Choroid plexus epithelial cell (primary cell): Measurements from ENCODE around the gene ARSB.
"Not testable (repeated sequence)": the region's sequence is repeated elsewhere in the genome, so short reads cannot be mapped to it uniquely, and the experiment has no call there.

Source experiments
- DNase-seq: peaks from one replicate; pipeline ENCODE4 v3.0.0-alpha.2; 2010; ENCODE audit warnings: low read depth
- H3K4me3 ChIP-seq: 2 replicates; pipeline ENCODE4 v1.5.1; 2011; ENCODE audit warnings: low read depth, mild to moderate bottlenecking, control low read depth, low read length, moderate library complexity
- CTCF ChIP-seq: conservative IDR thresholded peaks from 2 replicates; pipeline ENCODE4 v1.5.1; 2011; ENCODE audit warnings: low read depth, mild to moderate bottlenecking, control low read depth, inconsistent platforms, low read length, moderate library complexity

The ARSB gene

DNA sequence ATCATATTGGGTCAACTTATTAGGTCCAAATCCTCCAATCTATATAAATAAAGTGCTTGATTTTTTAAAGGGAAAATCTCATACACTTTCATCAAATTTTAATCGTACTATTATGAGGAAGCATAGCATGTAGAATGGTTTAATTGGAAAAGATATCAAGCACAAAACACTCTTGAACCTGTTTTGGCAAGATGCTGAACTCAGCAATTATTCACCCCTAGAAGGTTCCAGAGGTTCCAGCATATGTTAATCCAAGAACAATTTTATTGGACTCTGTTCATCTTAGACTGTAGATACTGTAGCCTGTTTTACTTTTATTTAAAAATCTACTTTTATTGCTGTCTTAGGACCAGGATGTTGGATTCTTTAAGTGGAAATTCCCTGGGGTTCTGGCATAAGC, 244.1 kb downstream of the ARSB start:
- no peak for DNase-seq
- H3K4me3 ChIP-seq = no peak overlapping the region
- TF ChIP-seq CTCF = no peak

- no peak overlapping the region for H3K4me3 ChIP-seq
- no peak for DNase-seq
- no peak for TF ChIP-seq CTCF
These were observed 246.3 kb downstream of the ARSB start for GRCh38 chr5:78738693-78739300.

- H3K4me3 ChIP-seq = no peak overlapping the region
- TF ChIP-seq CTCF = no peak
- DNase-seq = no peak
These were observed 247.0 kb downstream of the ARSB start for GRCh38 chr5:78738104-78738503.

DNA sequence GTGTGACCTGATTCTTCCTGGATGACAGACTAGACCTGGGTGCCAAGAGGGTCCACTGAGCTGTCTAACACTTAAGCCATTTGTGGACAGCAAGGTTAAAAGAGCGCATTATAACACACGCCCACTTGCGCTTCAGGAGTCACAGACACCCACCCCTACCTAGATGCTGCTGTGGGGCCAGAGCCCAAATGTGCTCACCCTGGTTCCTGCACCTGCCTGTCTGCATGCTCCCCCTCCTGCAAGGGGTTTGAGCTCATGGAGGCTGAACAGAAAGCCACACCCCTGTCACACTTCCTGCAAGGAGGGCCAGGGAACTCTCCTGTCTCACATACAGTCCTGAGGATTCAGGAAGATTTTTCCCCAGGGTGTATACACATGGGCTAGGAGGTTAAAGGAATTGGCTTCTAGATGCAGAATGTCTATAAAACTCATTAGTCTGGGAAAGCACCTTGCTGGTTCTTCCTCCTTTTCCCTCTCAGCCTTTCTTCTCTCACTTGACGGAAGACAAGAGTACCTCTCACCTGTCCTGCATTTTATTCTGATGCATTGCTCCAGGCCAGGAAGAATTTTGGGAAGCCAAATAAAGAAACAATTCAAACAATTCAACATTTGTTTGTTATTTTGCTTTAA, 249.2 kb downstream of the ARSB start:
- no peak for DNase-seq
- H3K4me3 ChIP-seq = no peak overlapping the region
- no peak for TF ChIP-seq CTCF

DNA sequence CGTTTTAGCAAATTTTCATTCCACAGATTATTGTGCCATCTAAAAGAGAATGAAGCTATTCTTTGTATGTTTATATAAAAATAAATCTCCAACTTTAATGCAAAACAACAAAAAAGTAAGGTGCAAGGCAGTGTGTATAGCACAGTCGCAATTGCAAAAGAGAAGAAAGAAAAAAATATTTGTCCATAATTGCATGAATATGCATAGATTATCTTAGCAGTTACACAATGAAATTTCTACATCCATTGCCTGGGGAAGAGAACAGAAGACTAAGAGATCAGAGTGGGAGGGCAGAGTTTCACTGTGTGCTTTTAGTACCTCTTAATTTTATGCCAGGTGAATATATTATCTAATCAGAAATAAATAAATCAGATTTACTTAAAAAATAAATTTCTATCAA, 250.2 kb downstream of the ARSB start:
- H3K4me3 ChIP-seq = no peak overlapping the region
- no peak for DNase-seq
- no peak for TF ChIP-seq CTCF

- DNase-seq = no peak
- TF ChIP-seq CTCF = no peak
- H3K4me3 ChIP-seq = no peak overlapping the region
These were observed 250.8 kb downstream of the ARSB start for GRCh38 chr5:78734094-78734845.

DNA sequence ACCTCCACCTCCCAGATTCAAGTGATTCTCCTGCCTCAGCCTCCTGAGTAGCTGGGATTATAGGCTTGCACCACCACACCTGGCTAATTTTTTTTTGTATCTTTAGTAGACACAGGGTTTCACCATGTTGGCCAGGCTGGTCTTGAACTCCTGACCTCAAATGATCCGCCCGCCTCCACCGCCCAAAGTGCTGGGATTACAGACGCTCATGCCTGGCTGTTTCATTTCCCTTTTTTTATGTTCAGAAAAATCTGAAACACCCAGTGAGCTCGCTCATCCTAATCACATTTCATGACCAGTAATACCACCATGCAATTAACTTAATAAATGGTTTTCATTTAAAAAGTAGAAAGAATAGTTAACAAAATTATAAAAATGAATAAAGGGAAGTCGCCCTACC, 252.4 kb downstream of the ARSB start:
- not testable (repeated sequence) for DNase-seq

More for the DNA sequence above, 252.4 kb downstream of the ARSB start:
- H3K4me3 ChIP-seq = not testable (repeated sequence)
